ENCODE results near the gene TRMT2A.

Gene TRMT2A

GRCh38 chr22:20123366-20124082 is 6.5 kb upstream of the TRMT2A start:
- DNase-seq (ENCODE audit: low read depth in 2 of 2, low spot score in 1 of 2): no peak

DNA sequence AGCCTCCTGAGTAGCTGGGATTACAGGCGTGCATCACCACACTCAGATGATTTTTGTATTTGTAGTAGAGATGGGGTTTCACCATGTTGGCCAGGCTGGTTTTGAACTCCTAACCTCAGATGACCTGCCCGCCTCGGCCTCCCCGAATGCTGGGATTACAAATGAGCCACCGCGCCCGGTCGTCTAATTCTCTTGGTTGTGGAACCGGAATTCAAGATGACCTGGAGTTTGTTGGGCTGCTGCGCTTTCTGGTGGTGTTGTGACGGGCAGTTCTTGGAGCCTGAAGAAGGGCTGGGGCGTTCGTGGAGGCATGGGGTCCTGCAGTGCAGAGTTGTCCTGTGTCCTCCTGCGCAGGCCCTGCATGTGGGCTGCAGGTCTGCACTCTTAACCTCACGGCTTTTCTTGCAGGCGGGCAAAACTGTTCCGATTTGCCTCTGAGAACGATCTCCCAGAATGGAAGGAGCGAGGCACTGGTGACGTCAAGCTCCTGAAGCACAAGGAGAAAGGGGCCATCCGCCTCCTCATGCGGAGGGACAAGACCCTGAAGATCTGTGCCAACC is 4.9 kb upstream of the TRMT2A start:
- DNase-seq (ENCODE audit: low read depth in 2 of 2, low spot score in 1 of 2): no peak

GRCh38 chr22:20118300-20119020 is 1.4 kb upstream of the TRMT2A start:
- DNase-seq (ENCODE audit: low read depth in 2 of 2, low spot score in 1 of 2): no peak

DNA sequence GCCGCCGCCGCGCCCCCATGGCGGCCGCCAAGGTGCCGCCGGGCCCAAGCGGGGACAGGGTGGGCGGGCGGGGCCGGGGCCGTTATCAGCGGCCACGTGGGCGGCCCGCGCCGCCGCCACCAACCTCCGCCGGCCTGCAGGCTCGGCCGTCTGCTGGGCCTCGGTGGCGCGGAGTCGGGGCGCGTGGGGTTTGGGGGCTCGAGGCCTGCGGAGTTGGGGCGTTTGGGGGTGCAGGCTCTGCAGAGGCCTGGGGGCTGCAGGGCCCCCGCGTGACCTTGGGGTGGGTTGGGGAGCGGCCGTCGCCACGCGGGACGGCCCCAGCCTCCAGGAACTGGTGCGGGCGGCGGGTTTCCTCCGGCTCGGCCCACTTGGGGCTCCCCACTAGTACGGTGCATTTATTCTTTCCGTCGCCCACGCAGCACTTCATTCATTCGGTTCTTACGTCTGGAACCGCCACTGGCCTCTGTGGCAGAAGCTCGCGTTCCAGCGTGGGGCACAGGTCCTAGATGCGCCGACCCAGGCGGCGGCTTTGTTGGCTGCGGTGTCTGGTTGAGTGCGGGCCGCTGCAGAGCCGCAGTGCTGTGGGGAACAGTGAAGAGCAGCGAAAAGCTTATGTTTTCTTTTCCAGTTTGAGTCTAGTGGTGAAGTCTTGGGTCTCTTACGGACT is 740 bp upstream of the TRMT2A start:
- peak; percentile 64 to 67 for DNase-seq (ENCODE audit: low read depth in 2 of 2, low spot score in 1 of 2)

GRCh38 chr22:20116376-20116950 is 563 bp downstream of the TRMT2A start:
- DNase-seq (ENCODE audit: low read depth in 2 of 2, low spot score in 1 of 2): no peak

DNA sequence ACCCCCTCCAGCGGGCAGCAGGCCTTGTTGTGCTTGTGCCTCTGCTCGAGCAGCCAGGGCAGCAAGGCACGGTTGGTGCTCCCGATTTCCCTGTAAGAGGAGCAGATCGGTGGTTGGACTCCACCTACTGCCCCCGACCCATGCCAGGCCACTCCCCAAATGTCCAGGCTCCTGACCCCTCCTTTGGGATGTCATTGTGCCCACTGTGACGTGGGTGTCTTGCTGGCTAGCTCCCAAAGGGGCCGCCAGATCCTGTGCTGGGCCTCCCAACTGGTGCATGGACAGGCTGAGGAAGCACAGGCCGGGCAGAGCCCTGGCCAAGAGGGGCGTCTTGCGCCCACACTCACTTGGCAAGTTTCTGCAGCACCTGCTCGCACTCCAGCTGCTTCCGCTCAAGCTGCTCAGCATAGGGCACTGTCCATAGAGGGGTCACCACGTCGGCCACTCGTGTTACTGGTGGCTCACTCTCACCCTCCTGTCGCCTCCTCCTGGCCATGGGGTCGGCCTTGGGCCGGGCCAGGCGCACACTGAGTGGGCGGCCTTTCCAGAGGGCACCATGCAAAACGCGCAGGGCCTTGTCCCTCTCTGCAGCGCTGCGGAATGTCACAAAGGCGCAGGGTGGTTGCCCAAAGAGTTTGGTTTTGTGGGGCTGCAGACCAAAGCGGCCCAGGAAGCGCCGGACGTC is 1.2 kb downstream of the TRMT2A start, which contains the start of gene RANBP1:
RANBP1 (plus strand) TSS at position 414 of the 685 bp plus-strand sequence; CDS start at position 495, 81 bp downstream.
- DNase-seq (ENCODE audit: low read depth in 2 of 2, low spot score in 1 of 2): no peak

- DNase-seq (ENCODE audit: low read depth in 2 of 2, low spot score in 1 of 2): no peak
Measured at GRCh38 chr22:20114506-20115475, 2.2 kb downstream of the TRMT2A start.

DNA sequence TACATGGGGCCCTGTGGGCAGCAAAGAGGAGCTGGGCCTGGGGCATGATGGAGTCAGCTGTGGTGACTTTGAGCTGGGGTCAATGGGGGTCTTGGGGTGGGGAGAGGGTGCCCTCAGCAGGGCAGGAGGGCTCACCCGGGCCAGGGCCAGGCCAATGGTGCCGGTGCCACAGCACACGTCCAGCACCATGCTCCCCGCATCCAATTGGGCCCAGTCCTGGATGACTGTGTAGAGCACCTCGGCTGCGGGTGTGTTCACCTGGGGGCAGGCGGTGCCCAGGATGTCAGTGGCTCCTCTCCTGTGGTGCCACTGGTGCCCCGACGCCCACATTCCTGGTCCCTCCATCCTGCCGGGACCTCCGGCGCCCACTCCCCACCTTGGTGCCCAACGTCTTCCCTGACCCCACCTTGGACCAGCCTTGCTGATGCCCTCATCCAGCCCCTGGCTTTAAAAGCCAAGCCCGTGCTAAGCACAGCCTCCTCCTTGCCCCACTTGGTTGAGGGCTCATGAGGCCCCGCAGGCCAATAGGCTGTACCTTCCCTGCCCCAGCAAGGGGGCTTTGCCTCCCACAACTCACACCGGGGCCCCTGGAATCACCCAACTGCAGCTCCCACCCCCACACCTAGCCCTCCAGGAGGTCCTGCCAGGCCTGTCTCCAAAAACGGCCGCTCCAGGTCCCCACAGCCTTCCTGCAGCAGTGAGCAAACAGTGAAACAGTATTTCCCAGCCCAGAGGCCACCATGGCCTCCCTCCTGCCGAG is 3.3 kb downstream of the TRMT2A start:
- no peak for DNase-seq (ENCODE audit: low read depth in 2 of 2, low spot score in 1 of 2)

DNA sequence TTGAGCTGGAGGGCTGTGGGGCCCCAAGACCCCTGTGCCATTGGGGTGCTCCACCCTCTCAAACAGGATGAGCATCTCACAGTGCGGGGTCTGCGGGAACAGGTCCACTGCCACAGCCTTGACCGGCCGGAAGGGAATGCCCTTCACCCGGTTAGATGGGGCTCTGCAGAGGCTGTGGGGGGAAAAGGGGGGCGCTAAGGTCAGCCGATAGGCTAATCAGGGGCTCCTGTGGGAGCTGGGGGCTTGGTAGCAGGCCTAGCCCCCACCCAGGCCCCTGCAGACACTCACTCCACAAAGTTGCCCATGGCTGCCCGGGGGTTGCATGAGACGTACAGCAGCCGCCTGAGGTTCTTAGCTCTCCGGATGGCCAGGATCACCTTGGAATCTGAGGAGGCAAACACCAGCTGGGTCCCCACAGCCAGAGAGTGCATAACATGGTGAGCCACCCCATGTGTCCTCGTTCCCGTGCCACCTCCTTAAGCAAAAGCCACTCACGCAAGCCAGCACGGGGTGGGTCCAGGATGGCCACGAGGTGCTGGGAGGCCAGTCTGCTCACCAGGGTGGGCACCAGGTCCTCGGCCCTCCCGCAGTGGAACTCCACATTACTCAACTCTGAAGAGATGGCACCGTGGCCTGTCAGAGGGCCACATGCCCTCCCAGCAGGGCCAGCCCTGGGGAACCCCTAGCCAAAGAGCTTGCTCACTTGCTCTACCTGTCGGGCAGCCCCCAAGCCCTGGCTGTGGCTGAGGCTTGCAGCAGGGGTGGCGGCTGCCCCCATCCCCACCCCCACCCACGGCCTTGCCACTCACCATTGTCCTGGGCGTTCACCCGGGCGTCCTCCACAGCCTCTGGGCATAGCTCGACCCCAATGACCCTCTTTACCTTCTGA is 4.2 kb downstream of the TRMT2A start:
- DNase-seq (ENCODE audit: low read depth in 2 of 2, low spot score in 1 of 2): no peak

DNA sequence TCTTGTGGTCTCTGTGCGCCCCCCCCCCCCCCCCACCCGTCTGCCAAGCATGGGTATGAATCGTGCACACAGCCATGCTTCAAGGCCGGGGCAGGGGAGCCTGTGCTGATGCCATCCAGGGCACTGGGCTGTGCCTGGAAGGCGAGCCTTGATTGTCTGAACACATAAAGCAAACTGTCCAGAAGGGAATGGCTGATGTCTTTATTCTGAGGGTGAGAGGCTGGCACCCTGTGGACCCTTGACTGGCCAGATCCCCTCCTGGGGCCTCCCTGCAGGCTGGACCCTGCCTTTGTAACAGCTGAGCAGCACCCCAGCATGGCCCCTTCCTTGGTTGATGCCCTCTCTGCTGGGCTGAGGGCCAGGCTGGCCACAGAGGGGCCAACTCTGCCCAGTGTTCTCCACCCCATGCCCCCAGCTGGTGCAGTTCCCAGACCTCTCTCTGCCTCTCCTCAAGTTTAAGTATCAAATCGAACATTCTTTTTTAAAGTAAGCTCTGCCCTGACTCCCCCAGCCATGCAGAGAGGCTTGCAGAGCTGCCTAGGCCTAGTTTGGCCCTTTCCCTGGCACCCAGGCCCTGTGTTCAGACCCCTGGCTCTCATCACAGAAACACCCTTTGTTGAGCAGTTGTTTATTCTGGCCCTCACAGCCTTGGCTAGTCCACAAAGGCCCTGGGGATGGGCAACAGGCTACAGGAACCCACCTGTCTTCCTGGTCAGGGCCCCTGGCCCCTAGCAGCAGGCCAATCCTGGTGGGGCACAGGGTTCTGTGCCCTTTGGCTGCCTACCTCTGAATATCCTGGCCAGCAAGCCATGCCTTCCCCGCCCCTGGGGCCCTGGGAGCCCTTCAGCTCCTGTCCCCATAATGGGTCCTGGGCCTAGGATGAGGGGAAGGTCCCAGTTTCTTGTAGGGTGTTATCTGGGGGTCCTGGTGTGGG is 5.1 kb downstream of the TRMT2A start:
- no peak for DNase-seq (ENCODE audit: low read depth in 2 of 2, low spot score in 1 of 2)

DNA sequence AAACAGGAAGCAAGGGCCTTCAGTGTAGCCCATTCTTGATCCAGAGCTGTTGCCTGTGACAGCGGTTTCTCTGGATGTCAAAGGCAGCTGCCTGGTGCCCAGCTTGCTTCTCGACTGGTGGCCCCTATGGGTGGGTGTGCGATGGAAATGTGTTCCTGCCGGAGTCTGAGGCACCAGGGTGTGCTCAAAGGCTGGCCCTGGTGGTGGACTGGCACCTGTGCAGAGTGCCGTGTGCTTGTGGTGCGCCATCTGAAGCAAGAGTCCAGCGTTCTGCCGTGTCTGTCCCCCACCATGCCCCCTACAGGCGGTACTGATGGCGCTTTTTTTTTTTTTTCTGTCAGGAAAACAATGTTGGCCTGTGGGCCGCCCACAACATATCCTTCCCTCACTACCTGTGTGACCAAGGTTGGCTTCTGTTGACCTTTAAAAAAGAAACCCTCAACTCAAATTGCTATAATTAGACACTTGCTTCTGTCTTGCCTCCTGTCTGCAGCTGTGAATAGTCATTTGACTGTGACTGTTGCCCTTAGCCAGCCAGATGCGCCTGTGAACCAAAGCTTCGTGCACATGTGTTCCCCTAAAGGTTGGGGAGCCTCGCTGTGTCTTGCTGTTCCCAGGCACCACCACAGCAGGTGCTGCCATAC is 5.9 kb downstream of the TRMT2A start:
- DNase-seq (ENCODE audit: low read depth in 2 of 2, low spot score in 1 of 2): no peak

DNA sequence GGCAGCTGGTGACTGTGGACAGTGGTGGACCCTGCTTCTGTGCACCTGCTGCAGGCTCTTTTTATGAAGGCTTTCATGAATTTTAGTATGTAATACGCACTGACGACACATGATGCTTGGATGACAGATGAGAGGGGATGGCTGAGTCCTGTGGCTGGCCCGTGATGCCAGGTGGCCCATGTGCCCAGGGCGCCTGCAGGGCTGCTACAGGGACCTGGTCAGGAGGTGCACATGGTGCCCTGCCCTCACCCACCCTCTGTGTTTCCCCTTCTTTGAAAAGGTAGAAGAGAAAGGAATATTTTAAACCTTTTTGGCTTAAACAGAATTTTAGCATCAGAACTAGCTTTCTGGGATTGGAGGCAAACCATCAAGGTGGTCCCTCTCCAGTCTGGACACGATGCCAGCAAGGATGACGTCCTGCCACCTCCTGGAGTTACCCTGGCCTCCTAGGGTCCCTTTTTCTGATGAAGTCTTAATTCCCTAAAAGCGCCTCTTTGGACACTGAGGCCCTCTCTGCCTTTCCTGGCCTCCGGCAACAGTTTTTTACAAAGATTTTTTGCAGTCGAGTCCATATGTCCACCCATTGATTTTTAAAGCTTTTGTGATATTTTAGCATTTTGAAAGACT is 6.6 kb downstream of the TRMT2A start:
- DNase-seq (ENCODE audit: low read depth in 2 of 2, low spot score in 1 of 2): no peak

- DNase-seq (ENCODE audit: low read depth in 2 of 2, low spot score in 1 of 2): no peak
Measured at GRCh38 chr22:20109411-20110358, 7.3 kb downstream of the TRMT2A start.

- no peak for DNase-seq (ENCODE audit: low read depth in 2 of 2, low spot score in 1 of 2)
Measured at GRCh38 chr22:20108757-20109230, 8.2 kb downstream of the TRMT2A start.
